Measurements from ENCODE around the gene TUBA3C. TPM values are rescaled to one million over a fixed set of nuclear protein-coding genes. Genes with fewer than 3 reads are reported as not detected.
"Not testable (repeated sequence)": the region's sequence is repeated elsewhere in the genome, so short reads cannot be mapped to it uniquely, and the experiment has no call there.

Gene TUBA3C
- not detected for polyA plus RNA-seq (ENCODE audit: insufficient read length in 4 of 4)

DNA sequence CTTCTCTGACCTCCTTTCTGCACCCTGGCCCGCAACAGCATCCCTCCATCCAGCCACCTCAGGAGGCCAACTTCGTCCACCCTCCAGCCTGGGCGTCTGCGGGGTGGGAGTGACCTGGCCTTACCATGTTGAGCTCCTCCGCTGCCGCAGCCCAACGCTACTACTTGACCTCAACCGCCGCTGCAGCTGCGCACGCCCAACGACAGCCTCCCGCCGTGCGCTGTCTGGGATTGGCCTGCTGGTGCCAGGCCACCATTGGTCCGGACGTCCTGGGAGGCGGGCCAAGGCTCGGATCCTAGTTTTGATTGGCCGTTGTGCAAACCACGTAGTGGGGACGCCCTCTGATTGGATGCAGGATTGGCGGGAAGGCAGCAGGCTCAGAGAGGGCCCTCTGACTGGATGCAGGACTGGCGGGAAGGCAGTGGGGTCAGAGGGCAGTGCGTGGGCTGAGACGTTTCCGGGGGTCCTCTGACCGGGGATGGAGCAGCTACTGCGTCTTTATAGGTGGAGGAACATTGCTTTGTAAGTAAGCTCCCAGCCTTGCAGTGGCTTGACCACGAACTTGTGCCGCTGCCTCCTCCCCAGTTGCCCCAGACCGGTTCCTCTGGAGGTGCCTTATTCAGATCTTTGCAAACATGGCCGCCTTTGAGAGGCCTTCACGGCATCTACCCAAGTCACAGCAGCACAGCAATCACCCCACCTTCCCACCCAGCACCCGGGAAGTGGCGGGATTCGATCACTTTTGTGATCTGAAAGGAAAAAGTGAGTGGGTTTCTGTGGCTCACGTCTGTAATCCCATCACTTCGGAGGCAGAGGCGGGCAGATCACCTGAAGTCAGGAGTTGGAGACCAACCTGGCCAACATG, at the start of gene TUBA3C:
TUBA3C (minus strand) TSS at position 204 of the 865 bp plus-strand sequence; CDS start at position 127, 77 bp downstream.
- DNase-seq (ENCODE audit: low read depth in 4 of 4, low spot score in 2 of 4) = no peak

GRCh38 chr13:19207413-19207812, 25.8 kb upstream of the TUBA3C start:
- DNase-seq (ENCODE audit: low read depth in 4 of 4, low spot score in 2 of 4) = not testable (repeated sequence)

DNA sequence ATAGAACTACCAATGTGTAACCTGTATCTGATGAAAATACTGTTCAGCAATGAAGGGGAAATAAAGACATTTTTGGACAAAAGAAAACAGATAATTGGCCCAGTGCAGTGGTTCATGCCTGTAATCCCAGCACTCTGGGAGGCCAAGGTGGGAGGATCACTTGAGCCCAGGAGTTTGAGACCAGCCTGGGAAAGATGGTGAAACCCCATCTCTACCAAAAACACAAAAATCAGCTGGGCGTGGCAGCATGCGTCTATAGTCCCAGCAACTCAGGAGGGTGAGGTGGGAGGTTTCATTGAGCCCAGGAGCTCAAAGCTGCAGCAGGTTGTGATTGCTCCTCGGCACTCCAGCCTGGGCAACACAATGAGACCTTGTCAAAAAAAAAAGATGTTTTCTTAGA, 11.0 kb upstream of the TUBA3C start:
- DNase-seq (ENCODE audit: low read depth in 4 of 4, low spot score in 2 of 4) = not testable (repeated sequence)

DNA sequence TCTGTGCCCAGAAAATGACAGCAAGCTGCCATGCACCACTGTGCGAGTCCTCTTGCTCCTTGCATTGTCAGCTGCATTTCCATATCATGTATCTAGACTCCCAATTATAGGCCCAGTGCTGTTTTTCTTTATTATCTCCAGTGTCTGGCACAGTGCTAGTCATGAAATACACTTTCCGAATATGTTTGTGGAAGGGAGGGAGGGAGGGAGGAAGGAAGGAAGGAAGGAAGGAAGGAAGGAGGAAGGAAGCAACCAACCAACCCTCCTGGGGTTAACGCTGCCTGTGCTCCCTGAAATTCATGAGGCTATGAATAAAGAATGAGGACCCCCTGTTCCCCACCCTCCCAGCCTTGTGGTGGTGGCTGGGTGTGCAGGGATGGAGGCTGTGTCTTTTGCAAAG, 8.3 kb upstream of the TUBA3C start:
- DNase-seq (ENCODE audit: low read depth in 4 of 4, low spot score in 2 of 4) = not testable (repeated sequence)

DNA sequence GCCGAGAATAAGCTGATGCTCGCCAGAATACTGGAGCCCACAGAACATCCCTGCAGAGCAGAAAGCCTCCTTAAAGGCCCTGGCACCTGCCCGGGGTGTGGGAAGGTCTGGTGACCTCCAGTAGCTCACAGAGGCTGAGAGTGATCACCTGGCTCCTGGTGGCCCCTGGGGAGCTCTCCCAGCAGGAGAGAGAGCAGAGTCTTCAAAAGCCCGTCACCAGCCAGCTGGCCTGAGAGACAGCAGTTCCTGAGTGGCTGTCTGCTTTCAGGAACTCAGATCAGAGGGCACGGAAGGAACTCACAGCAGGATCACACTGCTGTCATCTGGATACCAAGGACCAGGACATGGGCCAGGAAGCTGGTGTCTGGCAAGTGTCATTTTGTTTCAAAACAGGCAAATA, 7.7 kb upstream of the TUBA3C start:
- not testable (repeated sequence) for DNase-seq (ENCODE audit: low read depth in 4 of 4, low spot score in 2 of 4)

DNA sequence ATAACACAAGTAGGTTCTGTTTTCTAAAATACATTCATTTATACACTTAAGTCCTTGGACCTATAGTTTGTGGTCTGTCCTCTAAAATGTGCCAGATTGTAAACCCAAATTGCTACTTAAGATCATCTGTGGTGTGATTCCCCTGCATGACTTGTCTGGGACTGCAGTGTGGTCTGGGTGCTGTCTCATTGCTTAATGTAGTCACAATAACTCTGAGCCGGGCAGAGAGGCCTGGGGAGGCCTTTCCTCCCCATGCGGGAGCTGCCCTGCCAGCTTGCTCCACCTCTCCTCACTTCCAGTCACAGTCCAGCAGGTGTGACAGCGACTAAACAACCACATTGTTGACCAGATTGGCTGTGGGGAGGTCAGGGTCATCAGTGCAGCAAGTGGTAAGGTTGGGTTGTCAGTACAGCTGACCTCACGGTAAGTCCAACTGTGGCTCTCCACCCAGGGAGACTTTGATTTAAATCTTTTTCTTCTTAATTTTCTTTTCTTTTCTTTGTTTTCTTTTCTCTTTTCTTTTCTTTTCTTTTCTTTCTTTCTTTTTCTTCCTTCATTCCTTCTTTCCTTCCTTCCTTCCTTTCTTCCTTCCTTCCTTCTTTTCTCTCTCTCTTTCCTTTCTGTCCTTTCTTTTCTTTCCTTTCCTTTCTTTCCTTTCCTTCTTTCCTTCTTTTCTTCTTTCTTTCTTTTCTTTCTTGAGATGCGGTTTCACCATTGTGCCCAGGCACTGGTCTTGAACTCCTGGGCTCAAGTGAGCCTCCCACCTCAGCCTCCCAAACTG, 4.4 kb upstream of the TUBA3C start:
- no peak for DNase-seq (ENCODE audit: low read depth in 4 of 4, low spot score in 2 of 4)

GRCh38 chr13:19185086-19185864, 3.7 kb upstream of the TUBA3C start:
- DNase-seq (ENCODE audit: low read depth in 4 of 4, low spot score in 2 of 4) = no peak

GRCh38 chr13:19184176-19184575, 2.6 kb upstream of the TUBA3C start:
- no peak for DNase-seq (ENCODE audit: low read depth in 4 of 4, low spot score in 2 of 4)

DNA sequence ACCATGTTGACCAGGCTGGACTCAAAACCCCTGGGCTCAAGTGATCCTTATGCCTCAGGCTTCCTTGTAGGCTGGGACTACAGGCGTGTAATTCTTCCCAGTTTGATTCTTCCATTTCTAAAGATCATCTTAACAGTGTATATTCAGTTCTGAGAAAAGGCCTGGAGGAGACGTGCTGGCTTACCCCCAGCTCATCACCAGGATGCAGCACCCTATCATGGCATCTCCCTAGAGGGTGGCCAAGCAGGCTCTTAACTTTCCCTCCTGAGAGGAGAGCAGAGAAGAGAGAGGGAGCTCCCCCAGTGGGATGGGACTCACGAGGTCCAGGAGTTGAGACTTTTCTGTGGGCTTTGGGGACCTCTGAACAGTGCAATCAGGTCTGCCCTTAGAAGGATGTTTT, 2.1 kb upstream of the TUBA3C start:
- no peak for DNase-seq (ENCODE audit: low read depth in 4 of 4, low spot score in 2 of 4)

- DNase-seq (ENCODE audit: low read depth in 4 of 4, low spot score in 2 of 4) = no peak
Observed at GRCh38 chr13:19182536-19182935, 912 bp upstream of the TUBA3C start.

DNA sequence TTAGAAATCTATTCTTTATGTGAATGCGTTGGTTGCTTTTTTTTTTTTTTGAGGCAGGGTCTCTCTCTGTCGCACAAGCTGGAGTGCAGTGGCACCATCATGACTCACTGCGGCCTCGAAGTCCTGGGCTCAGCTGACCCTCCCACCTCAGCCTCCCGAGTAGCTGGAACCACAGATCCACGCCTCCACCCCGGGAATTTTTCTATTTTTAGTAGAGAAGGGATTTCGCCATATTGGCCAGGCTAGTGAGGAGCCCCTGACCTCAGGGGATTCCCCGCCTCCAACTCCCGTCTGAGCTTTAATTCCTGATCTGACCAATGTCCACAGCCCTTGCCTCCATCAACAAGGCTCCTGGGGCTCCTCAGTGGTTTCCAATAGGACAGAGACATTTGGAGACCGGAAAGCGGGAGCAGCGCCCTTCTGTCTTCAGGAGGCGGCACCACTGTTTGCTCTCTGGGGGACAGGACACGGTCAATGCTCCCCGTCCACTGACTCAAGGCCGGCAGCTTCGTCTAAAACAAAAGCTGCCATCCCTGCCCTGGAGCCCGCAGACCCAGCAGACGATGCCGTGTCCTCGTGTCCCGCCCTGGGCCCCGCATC, 503 bp downstream of the TUBA3C start:
- no peak for DNase-seq (ENCODE audit: low read depth in 4 of 4, low spot score in 2 of 4)

- DNase-seq (ENCODE audit: low read depth in 4 of 4, low spot score in 2 of 4) = no peak
Observed at GRCh38 chr13:19179916-19180315, 1.7 kb downstream of the TUBA3C start.

GRCh38 chr13:19178901-19179593, 2.6 kb downstream of the TUBA3C start:
- DNase-seq (ENCODE audit: low read depth in 4 of 4, low spot score in 2 of 4) = no peak

- DNase-seq (ENCODE audit: low read depth in 4 of 4, low spot score in 2 of 4) = not testable (repeated sequence)
Observed at GRCh38 chr13:19176981-19177776, 4.4 kb downstream of the TUBA3C start.

GRCh38 chr13:19173752-19174151, 7.9 kb downstream of the TUBA3C start:
- DNase-seq (ENCODE audit: low read depth in 4 of 4, low spot score in 2 of 4) = no peak

DNA sequence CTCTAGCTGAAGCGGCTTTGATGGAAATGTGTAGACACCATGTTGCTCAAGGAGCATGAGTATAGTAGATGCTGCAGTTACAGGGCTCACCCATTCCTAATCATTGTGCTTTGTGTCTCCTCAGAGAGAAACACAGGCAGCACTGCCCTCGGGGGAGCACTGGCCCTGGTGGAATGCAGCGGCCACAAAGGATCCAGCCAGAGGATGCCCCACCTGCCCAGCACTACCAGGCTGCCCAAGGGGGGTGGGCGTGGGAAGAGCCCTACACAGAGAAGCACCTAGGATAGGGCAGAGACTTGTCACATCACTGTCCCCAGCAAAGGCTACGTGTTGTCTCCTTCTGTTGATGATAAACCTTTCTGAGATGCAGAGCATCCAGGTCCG, 9.0 kb downstream of the TUBA3C start:
- DNase-seq (ENCODE audit: low read depth in 4 of 4, low spot score in 2 of 4) = no peak

GRCh38 chr13:19172007-19172646, 9.5 kb downstream of the TUBA3C start:
- DNase-seq (ENCODE audit: low read depth in 4 of 4, low spot score in 2 of 4) = no peak

DNA sequence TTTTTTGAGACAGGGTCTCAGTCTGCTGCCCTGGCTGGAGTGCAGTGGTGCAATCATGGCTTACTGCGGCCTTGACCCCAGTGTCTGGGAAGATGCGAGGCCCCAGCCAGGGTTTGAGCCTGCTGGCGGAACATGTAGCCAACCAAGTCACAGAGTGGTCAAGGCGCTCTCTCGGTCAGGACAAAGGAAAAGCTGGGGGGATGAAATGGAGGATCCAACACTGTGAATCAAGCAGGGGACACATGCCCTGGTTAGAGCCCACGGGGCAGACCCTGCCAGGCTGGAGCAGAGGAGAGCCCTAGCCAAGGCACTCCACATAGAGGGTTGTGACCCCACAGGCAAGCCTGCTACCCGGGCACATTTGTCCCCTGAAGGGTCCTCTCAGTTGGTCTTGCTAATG, 10.1 kb downstream of the TUBA3C start:
- no peak for DNase-seq (ENCODE audit: low read depth in 4 of 4, low spot score in 2 of 4)

DNA sequence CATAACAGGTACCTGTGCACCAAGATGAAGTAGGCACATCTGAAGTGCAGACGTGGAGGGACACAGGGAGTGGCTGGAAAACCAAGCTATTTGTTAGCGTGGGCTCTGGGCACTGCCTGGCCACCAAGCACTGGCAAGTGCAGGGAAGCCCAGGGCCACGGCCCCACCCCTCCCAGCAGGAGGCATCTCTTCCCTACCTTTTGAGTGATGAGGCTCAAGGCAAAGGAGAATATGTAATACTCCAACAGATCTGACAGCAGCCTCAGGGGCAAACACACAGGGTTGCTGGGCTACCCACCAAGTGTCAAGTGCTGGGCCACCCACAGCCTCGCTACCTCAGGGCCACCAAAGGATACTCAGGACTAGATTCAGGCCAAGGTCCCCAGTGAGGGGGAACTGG, 11.6 kb downstream of the TUBA3C start:
- DNase-seq (ENCODE audit: low read depth in 4 of 4, low spot score in 2 of 4) = no peak

Measured in left renal cortex interstitium (tissue), 4 donors.